K562 (cell line): ENCODE results near the gene PTK6. TPM values are rescaled to one million over a fixed set of nuclear protein-coding genes. Genes with fewer than 3 reads are reported as not detected.

Experiments
- ATF4 ChIP-seq: fragments of 450-650 bp; formaldehyde crosslinking; IDR thresholded peaks from 2 replicates; pipeline ENCODE4 v1.4.0; 2022; ENCODE audit warnings: mild to moderate bottlenecking, moderate library complexity
- ATF7 ChIP-seq: fragments of 450-650 bp; IDR thresholded peaks from 2 replicates; pipeline ENCODE4 v1.7.1; 2014; ENCODE audit warnings: mild to moderate bottlenecking, moderate library complexity
- CEBPG ChIP-seq, 3 experiments: fragments of 200-800 bp in 1 of 3; sonication (Bioruptor generic) in 1 of 3; sonication (generic) in 1 of 3; formaldehyde crosslinking in 1 of 3; IDR thresholded peaks in 2 of 3; conservative IDR thresholded peaks in 1 of 3; 2 replicates each; pipeline versions ENCODE4 v1.6.1 to v1.8.0; 2016 to 2022; ENCODE audit warnings: missing compliant biosample characterization in 2 of 3, missing genetic modification characterization in 2 of 3, mild to moderate bottlenecking in 1 of 3, missing genetic modification reagents in 1 of 3
- CREM ChIP-seq: IDR thresholded peaks from 2 replicates; pipeline ENCODE4 v1.6.1; 2014; ENCODE audit warnings: antibody characterized with exemption, low read depth
- CTBP1 ChIP-seq: fragments of 450-650 bp; IDR thresholded peaks from 2 replicates; pipeline ENCODE4 v1.6.1; 2016; ENCODE audit warnings: borderline replicate concordance
- HOMEZ ChIP-seq: fragments of 250-450 bp; sonication (Bioruptor Pico); IDR thresholded peaks from 2 replicates; pipeline ENCODE4 v1.4.0; 2020; ENCODE audit warnings: mild to moderate bottlenecking, moderate library complexity
- MAX ChIP-seq: sonication (generic); formaldehyde crosslinking; IDR thresholded peaks from 2 replicates; pipeline ENCODE4 v1.9.0; 2022; ENCODE audit warnings: mild to moderate bottlenecking, missing genetic modification reagents
- NELFE ChIP-seq: IDR thresholded peaks from 2 replicates; pipeline ENCODE4 v1.6.1; 2011; ENCODE audit warnings: mild to moderate bottlenecking; ENCODE audit not compliant: insufficient read depth, insufficient read length
- NFXL1 ChIP-seq: fragments of 450-650 bp; formaldehyde crosslinking; IDR thresholded peaks from 2 replicates; pipeline ENCODE4 v1.4.0; 2021; ENCODE audit warnings: mild to moderate bottlenecking
- PKNOX1 ChIP-seq: fragments of 450-650 bp; IDR thresholded peaks from 2 replicates; pipeline ENCODE4 v1.6.1; 2016
- SMARCA5 ChIP-seq: fragments of 450-650 bp; IDR thresholded peaks from 2 replicates; pipeline ENCODE4 v1.6.1; 2016
- SOX6 ChIP-seq: fragments of 450-650 bp; IDR thresholded peaks from 2 replicates; pipeline ENCODE4 v1.6.1; 2014; ENCODE audit warnings: mild to moderate bottlenecking
- TAF9B ChIP-seq: fragments of 450-650 bp; IDR thresholded peaks from 2 replicates; pipeline ENCODE4 v1.6.1; 2018; ENCODE audit warnings: mild to moderate bottlenecking; ENCODE audit not compliant: partially characterized antibody
- TFE3 ChIP-seq: fragments of 450-650 bp; formaldehyde crosslinking; IDR thresholded peaks from 2 replicates; pipeline ENCODE4 v1.4.0; 2020; ENCODE audit warnings: mild to moderate bottlenecking, mixed read lengths
- U2AF2 ChIP-seq: fragments of 200-400 bp; formaldehyde crosslinking; optimal IDR thresholded peaks from 2 replicates; pipeline ENCODE3; 2017; ENCODE audit warnings: low read depth, mild to moderate bottlenecking, low read length
- ZBTB12 ChIP-seq: fragments of 250-450 bp; sonication (Bioruptor Pico); IDR thresholded peaks from 2 replicates; pipeline ENCODE4 v1.4.0; 2020
- ZEB2 ChIP-seq: fragments of 450-650 bp; IDR thresholded peaks from 2 replicates; pipeline ENCODE4 v1.6.1; 2016
- ZNF133 ChIP-seq: fragments of 250-450 bp; sonication (Bioruptor Pico); IDR thresholded peaks from 2 replicates; pipeline ENCODE4 v1.4.0; 2020; ENCODE audit warnings: mild to moderate bottlenecking
- ZNF24 ChIP-seq: fragments of 450-650 bp; IDR thresholded peaks from 2 replicates; pipeline ENCODE4 v1.6.1; 2016
- ZNF347 ChIP-seq: fragments of 450-650 bp; formaldehyde crosslinking; IDR thresholded peaks from 2 replicates; pipeline ENCODE4 v1.4.0; 2020; ENCODE audit warnings: low read depth, mild to moderate bottlenecking, moderate library complexity
- ZNF384 ChIP-seq: IDR thresholded peaks from 2 replicates; pipeline ENCODE4 v1.6.1; 2012; ENCODE audit warnings: low read depth, low read length, improper control_type of control experiment
- ZNF696 ChIP-seq: fragments of 250-450 bp; sonication (Bioruptor Pico); conservative IDR thresholded peaks from 2 replicates; pipeline ENCODE4 v1.4.0; 2020; ENCODE audit warnings: mild to moderate bottlenecking, moderate library complexity
- ZNF707 ChIP-seq: fragments of 250-450 bp; sonication (Bioruptor Pico); conservative IDR thresholded peaks from 2 replicates; pipeline ENCODE4 v1.8.0; 2022; ENCODE audit warnings: inconsistent platforms, mild to moderate bottlenecking, moderate library complexity
- ZSCAN32 ChIP-seq: fragments of 450-650 bp; formaldehyde crosslinking; IDR thresholded peaks from 2 replicates; pipeline ENCODE4 v1.4.0; 2020; ENCODE audit warnings: mild to moderate bottlenecking, moderate library complexity
- polyA plus RNA-seq, 8 experiments: library from polyadenylated mRNA; depleted of rRNA in 4 of 8; stranded (reverse) in 5 of 8; unstranded in 3 of 8; fragments of >200 nt; fragmentation: Nextera tagmentation in 2 of 8; fragmentation: Illumina TruSeq in 1 of 8; extraction: Ambion mirVana in 2 of 8; extraction: Trizol in 1 of 8; gene quantifications; 2 replicates each; pipeline versions ENCODE4 v1.2.1 to v1.2.3, GENCODE V29; 2011 to 2014; ENCODE audit warnings: inconsistent platforms in 1 of 8, missing spikeins in 1 of 8
- total RNA-seq, 7 experiments: library from RNA; depleted of rRNA in 6 of 7; stranded (reverse); fragments of >200 nt in 6 of 7; fragmentation: Illumina TruSeq in 2 of 7; extraction: Trizol in 2 of 7; gene quantifications; 2 replicates each; pipeline versions ENCODE4 v1.2.1 to v1.2.3, GENCODE V29; 2011 to 2021; ENCODE audit warnings: low replicate concordance in 1 of 7

PTK6 gene
- total and polyA plus RNA-seq, 9 of the 15 experiments (the other 6 are each of a cell fraction or from before 2014, with no cell fraction given) = 0.07 TPM; not detected in 8

GRCh38 chr20:63580796-63581461 is 43.8 kb upstream of the PTK6 start (continued):
- TF ChIP-seq HOMEZ (CRISPR knock-in tag) (no peak), ZNF133 (CRISPR knock-in tag) (no peak), SOX6 (no peak), NFXL1 (CRISPR knock-in tag) (no peak), CEBPG (CRISPR knock-in tag; IDR thresholded peaks at IDR 0.05) (no peak), CEBPG (tag; conservative IDR thresholded peaks at IDR 0.05 in 1 of 2, IDR thresholded peaks at IDR 0.05 in 1 of 2) (no peak), CREM (peak; percentile 64), ATF7 (peak; percentile 69), PKNOX1 (no peak), CTBP1 (peak; percentile 58; the same call in 1 of the 2 replicates), ZNF696 (CRISPR knock-in tag) (no peak), ZNF707 (CRISPR knock-in tag) (no peak), SMARCA5 (no peak), NELFE (no peak), ZSCAN32 (CRISPR knock-in tag) (no peak), ZNF347 (CRISPR knock-in tag) (no peak), MAX (CRISPR knock-in tag) (no peak), ZNF24 (no peak), U2AF2 (no peak), ZBTB12 (CRISPR knock-in tag) (no peak), TAF9B (no peak), ZNF384 (no peak), ATF4 (no peak), TFE3 (CRISPR knock-in tag) (no peak), ZEB2 (peak; percentile 73; the same call in 1 of the 2 replicates)
